Kidney epithelial cell (primary cell): ENCODE measurements around the gene CRISPLD2. TPM values are rescaled to one million over a fixed set of nuclear protein-coding genes. Genes with fewer than 3 reads are reported as not detected.

ENCODE experiments used
- DNase-seq: peaks from one replicate; pipeline ENCODE4 v3.0.0-alpha.2; 2010; ENCODE audit warnings: low read depth
- H3K27me3 ChIP-seq: 2 replicates; pipeline ENCODE4 v1.6.0; 2011; ENCODE audit warnings: low read length; ENCODE audit not compliant: control insufficient read depth, insufficient read depth
- H3K36me3 ChIP-seq: 2 replicates; pipeline ENCODE4 v1.5.1; 2011; ENCODE audit warnings: low read length; ENCODE audit not compliant: control insufficient read depth, insufficient read depth
- H3K4me3 ChIP-seq: 2 replicates; pipeline ENCODE4 v1.5.1; 2011; ENCODE audit warnings: low read depth, mild to moderate bottlenecking, control low read depth, low read length
- CTCF ChIP-seq: IDR thresholded peaks from 2 replicates; pipeline ENCODE4 v1.5.1; 2011; ENCODE audit warnings: mild to moderate bottlenecking, moderate library complexity, low read length, control low read depth, inconsistent platforms; ENCODE audit not compliant: insufficient read depth, poor library complexity, severe bottlenecking
- total RNA-seq: library from RNA; depleted of rRNA; stranded (reverse); fragments of >200 nt; gene quantifications from 2 replicates; pipeline ENCODE4 v1.2.3, GENCODE V29; 2015

CRISPLD2 gene
- total RNA-seq, 1 donor from 2014 or later = 2.5 TPM

- Histone ChIP-seq H3K27me3 (no peaks in the 10 kb centered on the region), H3K4me3 (no peak overlapping the region), H3K36me3 (no peaks in the 10 kb centered on the region)
- no peak for TF ChIP-seq CTCF
- no peak for DNase-seq
These were observed 32.5 kb upstream of the CRISPLD2 start for GRCh38 chr16:84787263-84787622.

- no peak for TF ChIP-seq CTCF
- no peak for DNase-seq
- Histone ChIP-seq H3K27me3 (no peaks in the 10 kb centered on the region), H3K4me3 (no peak overlapping the region), H3K36me3 (no peaks in the 10 kb centered on the region)
These were observed 30.8 kb upstream of the CRISPLD2 start for GRCh38 chr16:84788920-84789391.

- Histone ChIP-seq H3K36me3 (no peaks in the 10 kb centered on the region), H3K4me3 (no peak overlapping the region), H3K27me3 (no peaks in the 10 kb centered on the region)
- no peak for TF ChIP-seq CTCF
- no peak for DNase-seq
These were observed 30.4 kb upstream of the CRISPLD2 start for GRCh38 chr16:84789431-84789830.

GRCh38 chr16:84790301-84790700 is 29.5 kb upstream of the CRISPLD2 start:
- no peak for TF ChIP-seq CTCF
- no peak overlapping the region for H3K4me3 ChIP-seq
- no peaks in the 10 kb centered on the region for H3K36me3 ChIP-seq
- H3K27me3 ChIP-seq = no peaks in the 10 kb centered on the region
- DNase-seq = no peak

- no peak for DNase-seq
- H3K4me3 ChIP-seq = no peak overlapping the region
- no peak for TF ChIP-seq CTCF
- no peaks in the 10 kb centered on the region for H3K27me3 ChIP-seq
- H3K36me3 ChIP-seq = no peaks in the 10 kb centered on the region
These were observed 28.7 kb upstream of the CRISPLD2 start for GRCh38 chr16:84791088-84791487.

GRCh38 chr16:84791501-84791900 is 28.3 kb upstream of the CRISPLD2 start:
- DNase-seq = no peak
- no peaks in the 10 kb centered on the region for H3K36me3 ChIP-seq
- no peak overlapping the region for H3K4me3 ChIP-seq
- TF ChIP-seq CTCF = no peak
- no peaks in the 10 kb centered on the region for H3K27me3 ChIP-seq
